ENCODE results near the gene WNT3A. TPM values are rescaled to one million over a fixed set of nuclear protein-coding genes. Genes with fewer than 3 reads are reported as not detected.

Gene WNT3A
- polyA plus RNA-seq, 1 donor (not counting 4 experiments of a cell fraction or from before 2014, with no cell fraction given): 0.07 TPM

- H3K4me3 ChIP-seq (ENCODE audit: control insufficient read depth in 2 of 3, extremely low read depth in 1 of 3, insufficient read depth in 2 of 3, low read depth in 1 of 3, low read length in 3 of 3): no peak overlapping the region
- peaks cover 41% of the 10 kb centered on the region for H3K27me3 ChIP-seq (ENCODE audit: control insufficient read depth, extremely low read depth, insufficient read depth, low read length)
- TF ChIP-seq CTCF (optimal IDR thresholded peaks at IDR 0.05 in 1 of 3, IDR thresholded peaks at IDR 0.05 in 1 of 3, conservative IDR thresholded peaks at IDR 0.05 in 1 of 3; ENCODE audit: extremely low read depth in 1 of 3, insufficient read depth in 2 of 3, low read length in 3 of 3) (no peak), EZH2 (IDR thresholded peaks at IDR 0.05; ENCODE audit: low read length) (no peak)
- no peaks in the 10 kb centered on the region for H3K36me3 ChIP-seq (ENCODE audit: control insufficient read depth in 2 of 2, extremely low read depth in 1 of 2, insufficient read depth in 2 of 2, low read length in 2 of 2)
- no peaks in the 10 kb centered on the region for H3K79me2 ChIP-seq (ENCODE audit: control insufficient read depth, insufficient read depth, low read length)
- no peaks in the 10 kb centered on the region for H3K9me1 ChIP-seq (ENCODE audit: control insufficient read depth, extremely low read depth, insufficient read depth, low read length)
- H3K4me1 ChIP-seq (ENCODE audit: control insufficient read depth, extremely low read depth, insufficient read depth, low read length): no peaks in the 10 kb centered on the region
- H2AFZ ChIP-seq (ENCODE audit: control insufficient read depth, low read length): no peak overlapping the region
- no peaks in the 10 kb centered on the region for H3K9me3 ChIP-seq (ENCODE audit: control insufficient read depth, low read depth, low read length)
- H3K9ac ChIP-seq (ENCODE audit: control insufficient read depth, extremely low read depth, insufficient read depth, low read length): no peak overlapping the region
- dilution Hi-C loops (cut with MboI; ENCODE audit: extremely low pct_ligation_motif_present, low sequenced_read_pairs): no loop called here
- no peaks in the 10 kb centered on the region for H4K20me1 ChIP-seq (ENCODE audit: control insufficient read depth, extremely low read depth, insufficient read depth, low read length)
- H3K4me2 ChIP-seq (ENCODE audit: control insufficient read depth, extremely low read depth, insufficient read depth, low read depth, low read length): no peak overlapping the region
- DNase-seq (ENCODE audit: low read depth, low spot score) (no peak), FAIRE-seq (no peak)
- no peak overlapping the region for H3K27ac ChIP-seq (ENCODE audit: control insufficient read depth, insufficient read depth, low read length)
These were observed 29.0 kb downstream of the WNT3A start for GRCh38 chr1:228035844-228036243.

GRCh38 chr1:228036701-228037231, 30.0 kb downstream of the WNT3A start:
- TF ChIP-seq CTCF (optimal IDR thresholded peaks at IDR 0.05 in 1 of 3, IDR thresholded peaks at IDR 0.05 in 1 of 3, conservative IDR thresholded peaks at IDR 0.05 in 1 of 3; ENCODE audit: extremely low read depth in 1 of 3, insufficient read depth in 2 of 3, low read length in 3 of 3) (no peak), EZH2 (IDR thresholded peaks at IDR 0.05; ENCODE audit: low read length) (no peak)
- H3K9me1 ChIP-seq (ENCODE audit: control insufficient read depth, extremely low read depth, insufficient read depth, low read length): no peaks in the 10 kb centered on the region
- no peaks in the 10 kb centered on the region for H3K4me1 ChIP-seq (ENCODE audit: control insufficient read depth, extremely low read depth, insufficient read depth, low read length)
- DNase-seq (ENCODE audit: low read depth, low spot score) (no peak), FAIRE-seq (no peak)
- no peak overlapping the region for H3K4me2 ChIP-seq (ENCODE audit: control insufficient read depth, extremely low read depth, insufficient read depth, low read depth, low read length)
- no peak overlapping the region for H2AFZ ChIP-seq (ENCODE audit: control insufficient read depth, low read length)
- H3K27ac ChIP-seq (ENCODE audit: control insufficient read depth, insufficient read depth, low read length): no peak overlapping the region
- H3K79me2 ChIP-seq (ENCODE audit: control insufficient read depth, insufficient read depth, low read length): no peaks in the 10 kb centered on the region
- no peaks in the 10 kb centered on the region for H3K36me3 ChIP-seq (ENCODE audit: control insufficient read depth in 2 of 2, extremely low read depth in 1 of 2, insufficient read depth in 2 of 2, low read length in 2 of 2)
- peaks cover 41% of the 10 kb centered on the region for H3K27me3 ChIP-seq (ENCODE audit: control insufficient read depth, extremely low read depth, insufficient read depth, low read length)
- no peaks in the 10 kb centered on the region for H3K9me3 ChIP-seq (ENCODE audit: control insufficient read depth, low read depth, low read length)
- no peak overlapping the region for H3K9ac ChIP-seq (ENCODE audit: control insufficient read depth, extremely low read depth, insufficient read depth, low read length)
- no peaks in the 10 kb centered on the region for H4K20me1 ChIP-seq (ENCODE audit: control insufficient read depth, extremely low read depth, insufficient read depth, low read length)
- no peak overlapping the region for H3K4me3 ChIP-seq (ENCODE audit: control insufficient read depth in 2 of 3, extremely low read depth in 1 of 3, insufficient read depth in 2 of 3, low read depth in 1 of 3, low read length in 3 of 3)
- dilution Hi-C loops (cut with MboI; ENCODE audit: extremely low pct_ligation_motif_present, low sequenced_read_pairs): no loop called here

Measured in keratinocyte (primary cell).